HepG2 (cell line): ENCODE data around the gene TNFRSF11A. TPM values are rescaled to one million over a fixed set of nuclear protein-coding genes. Genes with fewer than 3 reads are reported as not detected.
A peak's percentile ranks its signal among the peaks of the same experiment; 100 is the strongest.

ENCODE experiments used
- AGO2 ChIP-seq: fragments of 200-400 bp; formaldehyde crosslinking; optimal IDR thresholded peaks from 2 replicates; pipeline ENCODE3; 2017; ENCODE audit warnings: mild to moderate bottlenecking, low read depth, low read length, moderate library complexity
- FOXK2 ChIP-seq: fragments of 450-650 bp; IDR thresholded peaks from 2 replicates; pipeline ENCODE4 v1.6.1; 2016
- GZF1 ChIP-seq: sonication (generic); formaldehyde crosslinking; IDR thresholded peaks from 2 replicates; pipeline ENCODE4 v1.5.1; 2020; ENCODE audit warnings: mild to moderate bottlenecking, missing genetic modification reagents
- HDAC6 ChIP-seq: fragments of 200-600 bp; sonication (generic); IDR thresholded peaks from 2 replicates; pipeline ENCODE4 v1.7.0; 2017; ENCODE audit warnings: mild to moderate bottlenecking, antibody characterized with exemption, low read length, low read depth
- HMG20B ChIP-seq: conservative IDR thresholded peaks from 2 replicates; pipeline ENCODE4 v1.6.1; 2016; ENCODE audit warnings: missing genetic modification reagents, missing compliant biosample characterization
- HOXA3 ChIP-seq: sonication (generic); formaldehyde crosslinking; IDR thresholded peaks from 2 replicates; pipeline ENCODE4 v1.5.0; 2020; ENCODE audit warnings: missing genetic modification reagents
- KAT2B ChIP-seq: fragments of 150-350 bp; IDR thresholded peaks from 2 replicates; pipeline ENCODE4 v1.6.1; 2014; ENCODE audit warnings: low read depth, low read length, borderline replicate concordance
- MED1 ChIP-seq: sonication (generic); formaldehyde crosslinking; IDR thresholded peaks from 2 replicates; pipeline ENCODE4 v1.4.0; 2020; ENCODE audit warnings: missing genetic modification reagents
- NFAT5 ChIP-seq: sonication (generic); formaldehyde crosslinking; IDR thresholded peaks from 2 replicates; pipeline ENCODE4 v1.4.0; 2020; ENCODE audit warnings: missing genetic modification reagents
- NFIB ChIP-seq: sonication (generic); formaldehyde crosslinking; IDR thresholded peaks from 2 replicates; pipeline ENCODE4 v1.9.0; 2021; ENCODE audit warnings: missing genetic modification reagents, mild to moderate bottlenecking, borderline replicate concordance
- POGK ChIP-seq: sonication (generic); formaldehyde crosslinking; conservative IDR thresholded peaks from 2 replicates; pipeline ENCODE4 v1.8.0; 2022; ENCODE audit warnings: mild to moderate bottlenecking, moderate library complexity, missing genetic modification reagents
- RFX5 ChIP-seq: IDR thresholded peaks from 2 replicates; pipeline ENCODE4 v1.6.1; 2011; ENCODE audit warnings: low read depth, low read length, improper control_type of control experiment
- SNAI1 ChIP-seq: sonication (generic); formaldehyde crosslinking; IDR thresholded peaks from 2 replicates; pipeline ENCODE4 v1.5.0; 2020; ENCODE audit warnings: mild to moderate bottlenecking, missing genetic modification reagents, borderline replicate concordance
- ZFP90 ChIP-seq: sonication (generic); formaldehyde crosslinking; IDR thresholded peaks from 2 replicates; pipeline ENCODE4 v1.8.0; 2022; ENCODE audit warnings: missing genetic modification reagents, mild to moderate bottlenecking, inconsistent platforms, borderline replicate concordance
- ZNF256 ChIP-seq: sonication (generic); formaldehyde crosslinking; conservative IDR thresholded peaks from 2 replicates; pipeline ENCODE4 v1.4.0; 2020; ENCODE audit warnings: missing genetic modification reagents
- ZNF547 ChIP-seq: sonication (generic); formaldehyde crosslinking; IDR thresholded peaks from 2 replicates; pipeline ENCODE4 v1.5.1; 2020; ENCODE audit warnings: mild to moderate bottlenecking, missing genetic modification reagents
- ZNF564 ChIP-seq: sonication (generic); formaldehyde crosslinking; IDR thresholded peaks from 2 replicates; pipeline ENCODE4 v1.8.1; 2023; ENCODE audit warnings: mild to moderate bottlenecking, missing genetic modification reagents
- ZNF605 ChIP-seq: sonication (generic); formaldehyde crosslinking; IDR thresholded peaks from 2 replicates; pipeline ENCODE4 v1.8.0; 2022; ENCODE audit warnings: mild to moderate bottlenecking, missing genetic modification reagents
- ZNF652 ChIP-seq: IDR thresholded peaks from 2 replicates; pipeline ENCODE4 v1.6.1; 2016; ENCODE audit warnings: low read depth, borderline replicate concordance
- ZNF792 ChIP-seq: IDR thresholded peaks from 2 replicates; pipeline ENCODE4 v1.6.1; 2016
- polyA plus RNA-seq, 8 experiments: library from polyadenylated mRNA; depleted of rRNA in 3 of 8; stranded (reverse) in 7 of 8; unstranded in 1 of 8; fragments of >200 nt; fragmentation: Illumina TruSeq in 4 of 8; extraction: Trizol in 4 of 8; gene quantifications; 2 replicates each; pipeline versions ENCODE4 v1.2.1 to v1.2.3, GENCODE V29; 2011 to 2016; ENCODE audit warnings: low read depth in 4 of 8, missing spikeins in 1 of 8, mixed read lengths in 1 of 8; ENCODE audit not compliant: insufficient read depth in 1 of 8
- total RNA-seq, 5 experiments: library from RNA; depleted of rRNA; stranded (reverse); fragments of >200 nt; fragmentation: Illumina TruSeq; extraction: Trizol; gene quantifications; 2 replicates each; pipeline ENCODE4 v1.2.3, GENCODE V29; 2016; ENCODE audit warnings: low read depth in 1 of 5
- TF ChIP-seq, protein P1 (sequence below): sonication (generic); formaldehyde crosslinking; IDR thresholded peaks from 2 replicates; pipeline ENCODE4 v1.4.0; 2020; ENCODE audit warnings: missing genetic modification reagents, mild to moderate bottlenecking, borderline replicate concordance
- TF ChIP-seq, protein P2 (sequence below): sonication (generic); formaldehyde crosslinking; IDR thresholded peaks from 2 replicates; pipeline ENCODE4 v1.4.0; 2020; ENCODE audit warnings: missing genetic modification reagents

Gene TNFRSF11A
- total and polyA plus RNA-seq, 2 of the 13 experiments (the other 11 are each of a cell fraction or from before 2014, with no cell fraction given): 4.6 to 6.4 TPM

GRCh38 chr18:62399781-62400308, 74.7 kb downstream of the TNFRSF11A start (continued):
- TF ChIP-seq ZNF564 (no peak), ZNF792 (CRISPR knock-in tag) (peak; percentile 41; the same call in 1 of the 2 replicates), AGO2 (no peak), RFX5 (no peak), ZNF256 (CRISPR knock-in tag) (no peak), NFIB (no peak), ZNF547 (CRISPR knock-in tag) (no peak), HDAC6 (no peak), KAT2B (no peak), ZFP90 (CRISPR knock-in tag) (no peak), NFAT5 (no peak), POGK (no peak), HOXA3 (CRISPR knock-in tag) (no peak), ZNF652 (no peak), MED1 (CRISPR knock-in tag) (peak; percentile 52), SNAI1 (CRISPR knock-in tag) (no peak), ZNF605 (CRISPR knock-in tag) (peak; percentile 32; the same call in 1 of the 2 replicates), FOXK2 (peak; percentile 54; the same call in 1 of the 2 replicates), HMG20B (CRISPR knock-in tag) (no peak), GZF1 (CRISPR knock-in tag) (no peak)
- TF ChIP-seq, protein P1, sequence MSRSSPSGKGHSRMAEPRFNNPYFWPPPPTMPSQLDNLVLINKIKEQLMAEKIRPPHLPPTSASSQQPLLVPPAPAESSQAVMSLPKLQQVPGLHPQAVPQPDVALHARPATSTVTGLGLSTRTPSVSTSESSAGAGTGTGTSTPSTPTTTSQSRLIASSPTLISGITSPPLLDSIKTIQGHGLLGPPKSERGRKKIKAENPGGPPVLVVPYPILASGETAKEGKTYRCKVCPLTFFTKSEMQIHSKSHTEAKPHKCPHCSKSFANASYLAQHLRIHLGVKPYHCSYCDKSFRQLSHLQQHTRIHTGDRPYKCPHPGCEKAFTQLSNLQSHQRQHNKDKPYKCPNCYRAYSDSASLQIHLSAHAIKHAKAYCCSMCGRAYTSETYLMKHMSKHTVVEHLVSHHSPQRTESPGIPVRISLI: no peak
- TF ChIP-seq, protein P2, sequence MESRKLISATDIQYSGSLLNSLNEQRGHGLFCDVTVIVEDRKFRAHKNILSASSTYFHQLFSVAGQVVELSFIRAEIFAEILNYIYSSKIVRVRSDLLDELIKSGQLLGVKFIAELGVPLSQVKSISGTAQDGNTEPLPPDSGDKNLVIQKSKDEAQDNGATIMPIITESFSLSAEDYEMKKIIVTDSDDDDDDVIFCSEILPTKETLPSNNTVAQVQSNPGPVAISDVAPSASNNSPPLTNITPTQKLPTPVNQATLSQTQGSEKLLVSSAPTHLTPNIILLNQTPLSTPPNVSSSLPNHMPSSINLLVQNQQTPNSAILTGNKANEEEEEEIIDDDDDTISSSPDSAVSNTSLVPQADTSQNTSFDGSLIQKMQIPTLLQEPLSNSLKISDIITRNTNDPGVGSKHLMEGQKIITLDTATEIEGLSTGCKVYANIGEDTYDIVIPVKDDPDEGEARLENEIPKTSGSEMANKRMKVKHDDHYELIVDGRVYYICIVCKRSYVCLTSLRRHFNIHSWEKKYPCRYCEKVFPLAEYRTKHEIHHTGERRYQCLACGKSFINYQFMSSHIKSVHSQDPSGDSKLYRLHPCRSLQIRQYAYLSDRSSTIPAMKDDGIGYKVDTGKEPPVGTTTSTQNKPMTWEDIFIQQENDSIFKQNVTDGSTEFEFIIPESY: no peak
